ENCODE results near the gene RAB9B.

GRCh38 chrX:103828529-103828928, 3.5 kb downstream of the RAB9B start:
- no peak for TF ChIP-seq CTCF (IDR thresholded peaks at IDR 0.05)
- no peak for TF ChIP-seq POLR2A (IDR thresholded peaks at IDR 0.05)
